H1 (cell line): ENCODE results near the gene BCKDHA. TPM values are rescaled to one million over a fixed set of nuclear protein-coding genes. Genes with fewer than 3 reads are reported as not detected.

Experiments used
- CHD1 ChIP-seq: IDR thresholded peaks from 2 replicates; pipeline ENCODE4 v1.6.1; 2012; ENCODE audit warnings: low read depth, low read length, improper control_type of control experiment
- CHD7 ChIP-seq: fragments of 300-600 bp; sonication (generic); IDR thresholded peaks from 2 replicates; pipeline ENCODE4 v1.7.1; 2012; ENCODE audit warnings: low read length, moderate library complexity, mild to moderate bottlenecking, inconsistent platforms; ENCODE audit not compliant: insufficient replicate concordance
- FOSL1 ChIP-seq: IDR thresholded peaks from 2 replicates; pipeline ENCODE4 v1.6.1; 2011; ENCODE audit warnings: mild to moderate bottlenecking, low read depth, low read length, moderate library complexity; ENCODE audit not compliant: insufficient read depth
- GABPA ChIP-seq: IDR thresholded peaks from 2 replicates; pipeline ENCODE4 v1.6.1; 2011; ENCODE audit warnings: mild to moderate bottlenecking, low read length, moderate library complexity, borderline replicate concordance; ENCODE audit not compliant: insufficient read depth
- HDAC6 ChIP-seq: IDR thresholded peaks from one replicate; pipeline ENCODE4 v1.7.1; 2012; ENCODE audit warnings: low read depth, mild to moderate bottlenecking, inconsistent platforms, low read length, moderate library complexity
- SP4 ChIP-seq: IDR thresholded peaks from 2 replicates; pipeline ENCODE4 v1.6.1; 2012; ENCODE audit warnings: low read length, inconsistent platforms
- polyA plus RNA-seq, 7 experiments: library from polyadenylated mRNA; depleted of rRNA in 3 of 7; stranded (reverse) in 5 of 7; unstranded in 2 of 7; fragments of >200 nt in 5 of 7; fragments of 200-250 nt in 2 of 7; gene quantifications; 1 replicate in 5 of 7; 2 replicates in 1 of 7; 4 replicates in 1 of 7; pipeline versions ENCODE4 v1.2.1 to v1.2.3, GENCODE V29; 2011 to 2013; ENCODE audit warnings: missing spikeins in 2 of 7, mixed read lengths in 2 of 7
- total RNA-seq: library from RNA; stranded (reverse); fragmentation: NEBNext Ultra II Directional; extraction: Animal tissue kit (Norgen Biotek cat#: 25700); gene quantifications from 2 replicates; pipeline ENCODE4 v1.2.1, GENCODE V29; 2021

BCKDHA gene
- total and polyA plus RNA-seq, 2 of the 8 experiments (the other 6 are each of a cell fraction or from before 2014, with no cell fraction given), result 14.2 to 69.6 TPM

DNA sequence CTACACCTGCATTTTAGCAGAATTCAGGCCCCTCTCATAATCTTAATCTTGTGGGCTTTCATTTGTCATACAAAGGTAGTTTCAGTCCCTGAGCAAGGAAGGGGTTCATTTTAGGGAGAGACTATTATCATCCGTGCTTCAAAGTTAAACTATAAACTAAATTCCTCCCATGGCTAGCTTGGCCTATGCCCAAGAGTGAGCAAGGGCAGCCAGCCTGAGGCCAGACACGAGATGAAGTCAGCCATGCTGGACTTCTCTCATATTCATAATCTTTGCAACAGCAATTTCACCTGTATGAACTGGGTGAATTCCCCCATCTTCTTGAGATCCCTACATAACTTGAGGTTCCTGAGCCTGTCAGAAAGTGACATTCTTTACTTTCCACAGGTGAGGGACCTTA, 58.3 kb downstream of the BCKDHA start (continued):
- TF ChIP-seq CHD7 (no peak), GABPA (no peak), HDAC6 (no peak), FOSL1 (no peak), SP4 (no peak), CHD1 (no peak)
